Prostate gland (tissue), 2 donors: ENCODE results near the gene SPHK2.

Source experiments
- CTCF ChIP-seq, 4 experiments: fragments of 200-600 bp in 2 of 4; fragments of 450-650 bp in 2 of 4; sonication (generic) in 2 of 4; IDR thresholded peaks; 1 replicate in 3 of 4; 2 replicates in 1 of 4; pipeline ENCODE4 v1.5.1; 2016 to 2019; ENCODE audit warnings: antibody characterized with exemption in 4 of 4, mild to moderate bottlenecking in 2 of 4, moderate library complexity in 2 of 4
- POLR2A ChIP-seq: fragments of 450-650 bp; IDR thresholded peaks from one replicate; pipeline ENCODE4 v1.6.1; 2016; ENCODE audit warnings: antibody characterized with exemption, mild to moderate bottlenecking
- POLR2AphosphoS5 ChIP-seq: sonication (generic); formaldehyde crosslinking; IDR thresholded peaks from one replicate; pipeline ENCODE4 v1.6.1; 2017; ENCODE audit warnings: antibody characterized with exemption

DNA sequence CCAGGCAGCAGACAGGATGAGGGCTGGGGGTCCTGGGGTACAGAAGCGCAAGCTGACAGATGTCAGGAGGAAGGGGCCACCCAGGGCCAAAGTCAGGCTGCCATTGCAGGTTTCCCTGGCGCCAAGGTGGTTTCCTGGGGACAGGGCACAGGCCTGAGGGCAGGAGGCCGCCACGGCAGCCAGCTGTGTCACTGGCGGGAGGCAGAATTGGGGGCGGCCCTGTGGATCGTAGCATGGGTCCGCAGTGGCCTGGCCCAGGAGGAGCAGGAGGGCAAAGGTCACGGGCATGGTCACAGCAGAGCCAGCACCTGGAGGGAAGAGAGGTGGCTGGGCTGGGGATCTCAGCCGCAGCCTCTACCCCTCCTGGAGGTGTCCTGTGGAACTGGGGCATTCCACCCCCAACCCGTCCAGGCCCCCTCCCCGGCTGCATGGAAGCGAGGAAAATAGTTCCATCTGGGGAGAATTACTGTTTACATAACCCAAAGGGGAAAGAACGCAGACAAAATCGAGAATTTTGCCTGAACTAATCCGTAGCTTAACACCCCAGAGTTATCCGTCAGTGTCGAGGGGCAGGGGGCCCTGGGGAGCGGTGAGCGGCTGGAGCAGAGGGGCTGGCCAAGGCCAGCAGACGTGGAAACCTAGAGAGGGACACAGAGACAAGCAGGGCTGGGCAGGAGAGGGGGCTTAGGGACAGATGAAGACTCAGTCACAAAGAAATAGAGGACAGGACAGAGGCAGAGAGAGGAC is 51.6 kb downstream of the SPHK2 start:
- TF ChIP-seq POLR2AphosphoS5 (no peak), CTCF (IDR thresholded peaks at IDR 0.05) (no peak), POLR2A (no peak)
